ENCODE results near the gene PNMA6F. TPM values are rescaled to one million over a fixed set of nuclear protein-coding genes. Genes with fewer than 3 reads are reported as not detected.

PNMA6F gene
- total RNA-seq: not detected

GRCh38 chrX:153321381-153322124, at the start of gene PNMA6F:
PNMA6F (minus strand) TSS chrX:153321767; CDS start chrX:153320674, 1,093 bp downstream.
- no peaks in the 10 kb centered on the region for H3K9me3 ChIP-seq
- H3K4me1 ChIP-seq: no peaks in the 10 kb centered on the region
- no peak within 1 kb of the TSS for H3K4me3 ChIP-seq
- peaks cover 21% of the 10 kb centered on the region for H3K27me3 ChIP-seq
- H3K27ac ChIP-seq: no peak within 1 kb of the TSS
- H3K36me3 ChIP-seq: no peaks in the 10 kb centered on the region
- 65% methylated on average over 4 of the region's 36 CpGs for WGBS
- TF ChIP-seq EP300 (IDR thresholded peaks at IDR 0.05) (no peak), POLR2AphosphoS5 (IDR thresholded peaks at IDR 0.05) (no peak), CTCF (IDR thresholded peaks at IDR 0.05) (no peak), POLR2A (IDR thresholded peaks at IDR 0.05) (no peak)
- DNase-seq (ENCODE audit: low spot score in 2 of 2): no peak

GRCh38 chrX:153371256-153371655, 49.7 kb upstream of the PNMA6F start:
- DNase-seq (ENCODE audit: low spot score in 2 of 2): no peak
- no peak overlapping the region for H3K27ac ChIP-seq
- TF ChIP-seq POLR2AphosphoS5 (IDR thresholded peaks at IDR 0.05) (no peak), EP300 (IDR thresholded peaks at IDR 0.05) (no peak)
- H3K4me3 ChIP-seq: no peak overlapping the region
- H3K27me3 ChIP-seq: no peaks in the 10 kb centered on the region
- WGBS: 52% methylated on average over 3 of the region's 3 CpGs
- no peaks in the 10 kb centered on the region for H3K4me1 ChIP-seq
- no peaks in the 10 kb centered on the region for H3K9me3 ChIP-seq
- no peaks in the 10 kb centered on the region for H3K36me3 ChIP-seq

DNA sequence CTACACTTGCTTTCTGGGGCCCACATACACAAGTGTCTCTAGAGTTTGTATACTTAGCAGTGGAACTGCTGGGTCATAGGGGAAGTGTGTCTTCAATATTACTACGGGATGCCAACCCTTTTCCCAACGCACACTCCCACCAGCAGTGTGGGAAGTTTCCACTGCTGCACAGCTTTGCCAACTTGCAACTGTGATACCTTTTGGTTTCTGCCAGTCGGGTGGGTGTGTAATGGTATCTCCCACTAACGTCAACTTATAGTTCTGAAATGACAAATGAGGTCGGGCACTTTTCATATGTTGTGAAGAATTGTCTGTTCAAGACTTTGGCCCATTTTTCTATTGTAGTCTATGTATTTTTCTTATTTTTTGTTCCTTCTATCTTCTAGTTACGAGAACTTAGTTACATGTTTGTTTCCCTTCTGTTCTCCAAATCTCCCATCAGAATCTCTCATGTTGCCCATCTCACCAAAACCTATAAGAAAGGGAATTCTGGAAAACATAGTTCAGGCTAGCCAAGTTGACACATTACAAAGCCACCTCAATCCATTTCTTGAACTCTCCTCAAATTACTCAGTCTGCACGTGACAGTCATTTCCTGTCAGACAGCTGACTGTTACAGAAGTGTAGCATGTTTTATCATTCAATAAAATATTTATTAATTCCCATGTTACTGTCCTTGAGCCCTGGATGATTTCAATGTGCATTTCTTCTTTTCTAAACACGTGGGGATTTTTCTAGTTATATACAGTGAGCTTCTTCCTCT, 48.9 kb upstream of the PNMA6F start:
- 72% methylated on average over 8 of the region's 8 CpGs for WGBS
- DNase-seq (ENCODE audit: low spot score in 2 of 2): no peak
- Histone ChIP-seq H3K4me1 (no peaks in the 10 kb centered on the region), H3K9me3 (no peaks in the 10 kb centered on the region), H3K27ac (no peak overlapping the region), H3K27me3 (no peaks in the 10 kb centered on the region), H3K36me3 (no peaks in the 10 kb centered on the region), H3K4me3 (no peak overlapping the region)
- TF ChIP-seq POLR2AphosphoS5 (IDR thresholded peaks at IDR 0.05) (no peak), CTCF (IDR thresholded peaks at IDR 0.05) (no peak), POLR2A (IDR thresholded peaks at IDR 0.05) (no peak), EP300 (IDR thresholded peaks at IDR 0.05) (no peak)

- H3K27me3 ChIP-seq: no peaks in the 10 kb centered on the region
- H3K4me1 ChIP-seq: no peaks in the 10 kb centered on the region
- no peak overlapping the region for H3K4me3 ChIP-seq
- no peaks in the 10 kb centered on the region for H3K36me3 ChIP-seq
- TF ChIP-seq CTCF (IDR thresholded peaks at IDR 0.05) (no peak), EP300 (IDR thresholded peaks at IDR 0.05) (no peak), POLR2AphosphoS5 (IDR thresholded peaks at IDR 0.05) (no peak), POLR2A (IDR thresholded peaks at IDR 0.05) (no peak)
- WGBS: 77% methylated on average over 5 of the region's 5 CpGs
- DNase-seq (ENCODE audit: low spot score in 2 of 2): no peak
- H3K27ac ChIP-seq: no peak overlapping the region
- H3K9me3 ChIP-seq: no peaks in the 10 kb centered on the region
These were observed 45.4 kb upstream of the PNMA6F start for GRCh38 chrX:153366878-153367538.

GRCh38 chrX:153366119-153366518, 44.6 kb upstream of the PNMA6F start:
- Histone ChIP-seq H3K4me1 (no peaks in the 10 kb centered on the region), H3K4me3 (no peak overlapping the region), H3K27ac (no peak overlapping the region), H3K9me3 (no peaks in the 10 kb centered on the region), H3K27me3 (no peaks in the 10 kb centered on the region), H3K36me3 (no peaks in the 10 kb centered on the region)
- WGBS: 83% methylated on average over 3 of the region's 3 CpGs
- no peak for DNase-seq (ENCODE audit: low spot score in 2 of 2)
- no peak for TF ChIP-seq POLR2AphosphoS5 (IDR thresholded peaks at IDR 0.05)
- no peak for TF ChIP-seq POLR2A (IDR thresholded peaks at IDR 0.05)
- TF ChIP-seq EP300 (IDR thresholded peaks at IDR 0.05): no peak
- no peak for TF ChIP-seq CTCF (IDR thresholded peaks at IDR 0.05)

Data from suprapubic skin (tissue), 4 donors.